Measurements from ENCODE around the gene S1PR2.
A peak's percentile ranks its signal among the peaks of the same experiment; 100 is the strongest.

S1PR2 gene

DNA sequence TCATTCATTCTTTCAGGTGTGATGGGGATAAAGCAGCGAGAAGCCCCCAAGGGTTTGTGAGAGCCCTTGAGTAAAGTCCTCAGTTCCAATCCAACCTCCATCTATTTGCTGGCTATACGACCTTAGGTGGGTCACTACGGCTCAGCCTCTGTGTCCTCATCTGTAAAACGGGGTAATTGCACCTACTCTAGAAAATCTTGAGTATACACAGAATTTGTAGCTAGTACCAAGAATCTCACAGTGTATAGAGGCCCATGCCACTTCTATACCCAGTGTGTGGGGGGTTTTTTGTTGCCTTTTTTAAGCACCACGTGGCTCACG lies 36.0 kb downstream of the S1PR2 start:
- TF ChIP-seq, protein P1, sequence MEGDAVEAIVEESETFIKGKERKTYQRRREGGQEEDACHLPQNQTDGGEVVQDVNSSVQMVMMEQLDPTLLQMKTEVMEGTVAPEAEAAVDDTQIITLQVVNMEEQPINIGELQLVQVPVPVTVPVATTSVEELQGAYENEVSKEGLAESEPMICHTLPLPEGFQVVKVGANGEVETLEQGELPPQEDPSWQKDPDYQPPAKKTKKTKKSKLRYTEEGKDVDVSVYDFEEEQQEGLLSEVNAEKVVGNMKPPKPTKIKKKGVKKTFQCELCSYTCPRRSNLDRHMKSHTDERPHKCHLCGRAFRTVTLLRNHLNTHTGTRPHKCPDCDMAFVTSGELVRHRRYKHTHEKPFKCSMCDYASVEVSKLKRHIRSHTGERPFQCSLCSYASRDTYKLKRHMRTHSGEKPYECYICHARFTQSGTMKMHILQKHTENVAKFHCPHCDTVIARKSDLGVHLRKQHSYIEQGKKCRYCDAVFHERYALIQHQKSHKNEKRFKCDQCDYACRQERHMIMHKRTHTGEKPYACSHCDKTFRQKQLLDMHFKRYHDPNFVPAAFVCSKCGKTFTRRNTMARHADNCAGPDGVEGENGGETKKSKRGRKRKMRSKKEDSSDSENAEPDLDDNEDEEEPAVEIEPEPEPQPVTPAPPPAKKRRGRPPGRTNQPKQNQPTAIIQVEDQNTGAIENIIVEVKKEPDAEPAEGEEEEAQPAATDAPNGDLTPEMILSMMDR (IDR thresholded peaks at IDR 0.05) = no peak

DNA sequence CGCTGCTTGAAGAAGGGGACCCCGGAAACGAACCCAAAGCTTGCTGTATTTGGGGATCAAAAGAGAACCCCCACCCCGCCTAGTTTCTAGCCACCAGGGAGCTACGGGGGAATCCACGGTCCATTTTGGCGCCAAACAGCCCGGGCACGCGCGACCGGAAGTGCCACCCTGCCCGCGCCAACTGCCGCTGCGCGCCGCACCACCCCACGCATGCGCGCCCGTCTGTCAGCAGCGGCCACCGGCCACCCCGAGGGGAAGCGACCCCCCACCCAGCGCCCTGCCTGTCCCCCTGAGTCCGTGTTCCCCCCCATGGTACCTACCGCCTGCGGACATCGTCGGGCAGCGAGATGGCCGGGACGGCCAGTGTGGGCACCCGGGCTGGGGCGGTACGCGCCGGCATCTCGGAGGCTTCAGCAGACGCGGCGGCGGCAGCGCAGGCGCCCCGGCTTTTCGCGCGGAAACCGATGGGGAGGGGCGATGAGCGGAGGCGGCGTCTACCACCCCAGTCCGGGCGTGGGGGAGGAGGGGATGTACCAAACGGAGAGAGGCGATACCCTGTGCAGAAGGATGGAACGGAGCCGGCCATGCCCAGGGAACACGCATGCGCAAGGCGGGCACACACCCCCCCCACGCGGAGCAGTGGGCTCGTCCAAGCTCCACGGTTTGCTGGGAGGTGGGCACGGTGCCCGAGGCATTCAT lies 36.5 kb downstream of the S1PR2 start, which contains the start of gene DNMT1:
TSS of gene DNMT1 (minus strand) at position 454 of the 699 bp plus-strand sequence. CDS start at position 400, 54 bp downstream.
- DNase-seq (ENCODE audit: low spot score) = peak; percentile 93
- H3K27ac ChIP-seq = peak within 1 kb of the TSS; percentile 55 to 89
- TF ChIP-seq, protein P1 (IDR thresholded peaks at IDR 0.05) = no peak
- peak within 1 kb of the TSS; percentile 85 for H3K4me3 ChIP-seq

More for the DNA sequence above, 36.0 kb downstream of the S1PR2 start:
- H3K27ac ChIP-seq = peak overlapping the region in 1 of 2 donors; percentile 89
- peak overlapping the region; percentile 85 for H3K4me3 ChIP-seq
- DNase-seq (ENCODE audit: low spot score) = no peak

DNA sequence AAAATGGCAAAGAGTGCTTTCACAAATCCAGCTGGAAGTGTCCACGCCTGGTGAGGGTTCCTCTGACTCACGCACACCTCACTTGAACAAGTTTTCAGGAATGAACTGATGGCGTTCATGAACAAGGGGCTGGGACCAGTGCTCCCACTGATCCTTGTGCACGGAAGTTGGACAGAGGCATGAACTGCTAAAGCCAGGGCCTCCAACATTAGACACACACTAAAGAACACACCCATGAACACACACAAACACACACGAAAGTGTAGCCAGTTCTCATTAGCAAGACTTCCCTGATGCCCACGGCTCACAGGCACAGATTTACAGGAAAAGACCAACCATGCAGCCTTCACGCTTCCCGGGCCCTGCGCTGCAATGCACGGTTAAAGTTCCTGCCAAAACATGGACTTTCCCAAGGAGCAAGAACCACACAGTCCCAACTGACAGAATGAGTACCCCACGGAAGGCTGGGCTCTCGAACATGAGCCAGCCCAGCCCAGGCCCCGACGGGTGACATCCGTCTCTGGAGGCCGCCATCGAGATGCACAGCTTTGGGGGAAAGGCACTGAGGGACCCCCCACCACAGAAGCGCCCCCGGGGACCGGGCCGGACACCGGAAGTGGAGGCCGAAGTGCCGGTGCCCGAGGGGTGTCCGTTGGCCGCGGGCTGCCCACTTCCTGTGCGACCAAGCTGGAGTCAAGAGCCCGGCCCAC lies 37.2 kb downstream of the S1PR2 start:
- DNase-seq (ENCODE audit: low spot score) = peak; percentile 80
- H3K27ac ChIP-seq = peak overlapping the region; percentile 55 to 89
- H3K4me3 ChIP-seq = peak overlapping the region; percentile 85
- TF ChIP-seq, protein P1 (IDR thresholded peaks at IDR 0.05) = no peak

DNA sequence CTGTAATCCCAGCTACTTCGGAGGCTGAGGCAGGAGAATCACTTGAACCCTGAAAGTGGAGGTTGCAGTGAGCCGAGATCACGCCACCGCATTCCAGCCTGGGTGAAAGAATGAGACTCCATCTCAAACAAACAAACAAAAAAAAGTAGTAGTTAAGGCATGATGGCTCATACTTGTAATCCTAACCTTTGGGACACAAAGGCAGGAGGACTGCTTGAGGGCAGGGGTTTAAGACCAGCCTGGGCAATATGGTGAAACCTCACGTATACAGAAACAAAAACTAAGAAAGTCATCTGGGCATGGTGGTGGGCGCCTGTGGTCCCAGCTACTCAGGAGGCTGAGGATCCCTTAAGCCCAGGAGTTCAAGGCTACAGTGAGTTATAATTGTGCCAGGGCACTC lies 38.2 kb downstream of the S1PR2 start:
- TF ChIP-seq, protein P1 (IDR thresholded peaks at IDR 0.05) = no peak
- no peak for DNase-seq (ENCODE audit: low spot score)
- H3K27ac ChIP-seq = no peak overlapping the region
- no peak overlapping the region for H3K4me3 ChIP-seq

DNA sequence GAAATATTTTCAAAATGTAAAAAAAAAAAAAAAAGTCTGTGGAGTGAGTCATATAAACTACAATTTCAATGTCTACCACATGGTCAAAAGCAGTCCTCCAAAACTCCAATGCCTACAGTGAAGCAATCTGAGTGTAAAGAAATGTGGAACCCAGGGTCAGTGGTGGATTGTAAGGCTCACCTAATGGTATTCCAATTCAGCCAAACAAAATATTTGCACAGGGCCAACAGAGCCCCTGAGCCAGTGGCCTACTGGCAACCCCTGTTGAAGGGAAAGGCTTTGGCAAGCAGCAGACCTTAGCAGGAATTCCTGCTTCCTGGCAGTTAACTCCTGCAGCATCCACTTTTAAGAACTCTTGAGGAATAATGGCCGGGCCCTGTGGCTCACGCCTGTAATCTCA lies 39.8 kb downstream of the S1PR2 start:
- no peak overlapping the region for H3K4me3 ChIP-seq
- TF ChIP-seq, protein P1 (IDR thresholded peaks at IDR 0.05) = no peak
- no peak overlapping the region for H3K27ac ChIP-seq
- no peak for DNase-seq (ENCODE audit: low spot score)

DNA sequence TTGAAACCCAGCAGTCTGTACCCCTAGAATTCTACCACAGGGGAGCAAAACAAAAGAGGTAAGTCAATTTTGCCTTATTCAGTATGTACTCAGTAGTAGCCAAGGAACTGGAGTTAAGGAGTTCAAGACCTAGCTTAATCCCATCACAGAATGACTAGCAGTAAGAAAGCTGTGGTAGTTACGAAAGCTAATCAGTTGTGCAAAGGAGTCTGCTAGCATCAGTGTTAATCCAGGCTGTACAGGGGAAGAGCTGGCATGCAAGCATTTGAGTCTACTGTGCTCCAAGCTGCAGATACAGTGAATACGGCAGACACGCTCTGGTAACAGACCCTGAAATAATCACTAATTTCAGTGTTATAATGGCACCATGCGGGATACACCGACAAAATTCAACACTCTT lies 41.1 kb downstream of the S1PR2 start:
- H3K4me3 ChIP-seq = no peak overlapping the region
- DNase-seq (ENCODE audit: low spot score) = no peak
- TF ChIP-seq, protein P1 (IDR thresholded peaks at IDR 0.05) = no peak
- H3K27ac ChIP-seq = no peak overlapping the region

DNA sequence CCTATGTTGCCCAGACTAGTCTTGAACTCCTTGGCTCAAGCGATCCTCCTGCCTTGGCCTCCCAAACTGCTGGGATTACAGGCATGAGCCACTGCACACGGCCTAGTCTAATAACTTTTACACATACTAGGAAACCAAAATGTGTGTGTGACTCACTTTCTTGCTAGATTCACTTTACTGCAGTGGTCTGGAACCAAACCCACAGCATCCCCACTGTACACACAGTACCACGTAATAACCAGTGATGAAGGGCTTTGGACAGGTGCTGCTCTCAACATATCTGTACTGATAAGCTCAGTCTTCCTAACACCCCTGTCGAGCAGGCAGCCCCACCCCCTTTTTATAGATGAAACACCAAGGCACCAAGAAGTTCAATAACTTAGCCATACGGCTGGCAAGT lies 41.5 kb downstream of the S1PR2 start:
- TF ChIP-seq, protein P1 (IDR thresholded peaks at IDR 0.05) = no peak

More for the DNA sequence above, 41.5 kb downstream of the S1PR2 start:
- no peak for DNase-seq (ENCODE audit: low spot score)
- Histone ChIP-seq H3K27ac (no peak overlapping the region), H3K4me3 (no peak overlapping the region)
